GM18502 (cell line): ENCODE results near the gene CDH3.

Source experiments
- ATAC-seq: cut with Tn5 transposase; IDR thresholded peaks from one replicate; pipeline ENCODE4 v1.9.1; 2021; ENCODE audit warnings: mild to moderate bottlenecking; ENCODE audit not compliant: unreplicated experiment, poor library complexity

CDH3 gene

GRCh38 chr16:68644715-68645493, at the start of gene CDH3:
Gene CDH3 (plus strand): TSS chr16:68645310. CDS start chr16:68645380, 70 bp downstream.
- ATAC-seq, result no peak

- no peak for ATAC-seq
These were observed 48.8 kb upstream of the CDH3 start for GRCh38 chr16:68596266-68596665.

DNA sequence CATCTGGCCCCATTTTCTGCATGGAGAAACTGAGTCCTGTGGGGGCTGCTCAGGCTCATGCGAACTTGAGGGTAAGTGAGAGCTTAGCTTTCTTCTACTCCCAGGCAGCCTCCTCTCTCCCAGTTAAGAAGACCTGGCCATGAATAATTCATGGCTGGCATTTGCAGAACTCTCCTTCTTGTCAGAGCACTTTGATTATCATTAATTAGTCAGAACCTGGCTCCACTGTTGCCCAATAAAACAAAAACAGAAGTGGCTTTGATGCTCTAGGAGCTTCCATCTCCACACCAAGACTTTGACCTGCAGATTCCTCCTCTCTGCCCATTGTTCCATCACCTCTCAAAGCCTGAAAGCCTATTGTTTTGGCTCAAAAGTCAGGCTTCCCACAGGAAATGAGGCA, 45.5 kb upstream of the CDH3 start:
- ATAC-seq, result no peak

GRCh38 chr16:68605746-68606145, 39.4 kb upstream of the CDH3 start:
- ATAC-seq, result no peak

GRCh38 chr16:68607443-68607842, 37.7 kb upstream of the CDH3 start:
- ATAC-seq, result no peak

DNA sequence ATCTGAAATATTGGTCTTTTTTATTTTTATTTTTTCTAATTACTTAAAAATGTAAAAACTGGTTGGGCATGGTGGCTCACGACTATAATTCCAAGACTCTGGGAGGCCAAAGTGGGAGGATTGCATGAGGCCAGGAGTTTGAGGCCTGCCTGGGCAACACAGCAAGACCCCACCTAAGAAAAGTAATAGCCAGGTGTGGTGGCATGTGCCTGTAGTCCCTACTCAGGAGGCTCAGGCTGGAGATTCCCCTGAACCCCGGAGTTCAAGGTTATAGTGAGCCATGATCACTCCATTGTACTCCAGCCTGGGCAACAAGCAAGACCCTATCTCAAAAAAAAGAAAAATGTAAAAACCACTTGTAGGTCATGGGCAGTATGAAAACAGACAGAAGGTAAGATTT, 36.8 kb upstream of the CDH3 start:
- no peak for ATAC-seq

GRCh38 chr16:68612996-68613395, 32.1 kb upstream of the CDH3 start:
- ATAC-seq, result no peak

DNA sequence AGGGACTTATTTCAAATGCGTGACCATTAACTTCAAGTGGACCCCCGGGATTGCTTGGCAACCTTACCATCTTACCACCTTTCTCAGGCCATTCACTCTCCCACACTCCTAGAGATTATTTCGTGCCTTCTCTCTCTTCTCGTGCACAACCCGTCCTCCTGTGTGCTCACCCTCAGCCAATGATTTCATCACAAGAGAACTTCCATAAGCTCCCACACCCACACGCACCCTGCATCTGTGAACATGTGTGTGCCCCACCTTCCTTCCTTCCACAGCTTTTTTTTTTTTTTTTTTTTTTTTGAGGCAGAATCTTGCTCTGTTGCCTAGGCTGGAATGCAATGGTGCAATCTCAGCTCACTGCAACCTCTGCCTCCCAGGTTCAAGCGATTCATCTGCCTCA, 27.4 kb upstream of the CDH3 start:
- ATAC-seq, result no peak

- no peak for ATAC-seq
These were observed 18.6 kb upstream of the CDH3 start for GRCh38 chr16:68626557-68626956.

- no peak for ATAC-seq
These were observed 17.1 kb upstream of the CDH3 start for GRCh38 chr16:68627951-68628425.

GRCh38 chr16:68629351-68629910, 15.7 kb upstream of the CDH3 start:
- ATAC-seq, result no peak

GRCh38 chr16:68636064-68636560, 9.0 kb upstream of the CDH3 start:
- ATAC-seq, result no peak

GRCh38 chr16:68636818-68637217, 8.3 kb upstream of the CDH3 start:
- no peak for ATAC-seq

DNA sequence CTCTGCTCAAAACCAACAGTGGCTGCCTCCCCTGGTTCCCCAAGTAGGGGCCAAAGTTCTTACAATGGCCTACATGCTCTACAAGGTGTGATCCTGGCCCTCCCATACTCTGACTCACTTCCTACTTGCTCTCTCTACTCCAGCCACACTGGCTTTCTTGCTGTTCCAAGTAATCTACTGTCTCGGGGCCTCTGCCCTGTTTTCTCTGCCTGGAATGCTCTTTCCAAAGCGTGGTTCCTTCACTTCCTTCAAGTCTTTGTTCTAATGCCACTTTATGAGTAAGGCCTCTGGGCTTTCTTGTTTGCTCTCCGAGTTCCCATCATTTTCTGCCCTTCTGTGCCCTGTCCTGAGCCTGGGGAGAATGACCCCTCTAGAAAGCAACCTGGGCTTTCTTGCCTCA, 4.1 kb upstream of the CDH3 start:
- ATAC-seq, result no peak

- no peak for ATAC-seq
These were observed 3.1 kb upstream of the CDH3 start for GRCh38 chr16:68642047-68642435.

DNA sequence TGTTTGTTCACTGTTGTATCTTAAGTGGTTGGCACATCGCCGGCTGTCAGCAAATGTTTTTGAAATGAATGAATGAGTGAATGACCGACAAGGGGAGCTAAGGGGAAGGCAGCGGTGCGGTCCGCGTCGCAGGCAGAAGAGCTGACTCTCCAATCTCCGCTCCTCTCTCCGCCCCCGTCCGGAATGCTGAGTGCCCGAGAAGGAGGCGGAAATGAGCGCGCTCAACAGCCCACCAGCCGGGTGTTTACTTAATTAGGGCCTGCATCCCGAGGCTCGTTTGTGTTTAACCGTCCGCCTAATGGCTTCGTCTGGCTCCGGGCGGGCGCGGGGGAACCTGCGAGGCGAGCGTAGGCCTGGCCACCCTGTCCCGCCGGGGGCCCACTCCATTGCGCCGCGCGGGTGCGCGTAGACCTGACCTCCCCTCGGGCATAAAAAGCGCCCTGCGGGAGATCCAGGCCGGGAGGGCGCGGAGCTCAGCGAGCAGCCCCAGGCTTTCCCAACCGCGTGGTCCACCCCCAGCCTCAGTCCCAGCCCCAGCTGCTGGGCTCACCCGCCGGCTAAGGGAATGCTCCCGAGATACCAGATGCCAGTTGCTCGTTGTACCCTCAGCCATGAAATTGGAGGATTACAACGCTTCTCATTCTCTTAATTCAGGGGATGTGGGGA, 2.5 kb upstream of the CDH3 start:
- ATAC-seq, result no peak

DNA sequence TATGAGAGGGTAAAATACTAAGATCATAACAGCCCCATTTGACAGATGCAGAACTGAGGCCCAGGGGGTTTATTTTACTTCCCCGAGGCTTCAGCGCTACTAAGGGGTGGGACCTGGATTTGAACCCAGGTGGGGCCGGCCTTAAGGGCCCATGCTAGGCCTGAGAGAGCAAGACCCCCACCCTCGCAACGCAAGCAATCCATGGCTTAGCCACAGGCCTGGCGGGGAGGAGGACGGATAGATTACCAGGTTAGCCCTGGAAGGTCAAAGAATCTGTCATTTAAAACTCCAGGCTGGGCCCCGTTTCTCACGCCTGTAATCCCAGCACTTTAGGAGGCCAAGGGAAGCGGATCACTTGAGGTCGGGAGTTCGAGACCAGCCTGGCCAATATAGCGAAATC, 1.9 kb upstream of the CDH3 start:
- no peak for ATAC-seq

GRCh38 chr16:68643847-68644246, 1.3 kb upstream of the CDH3 start:
- ATAC-seq, result no peak

GRCh38 chr16:68644296-68644695, 814 bp upstream of the CDH3 start:
- no peak for ATAC-seq

GRCh38 chr16:68645494-68646388, 631 bp downstream of the CDH3 start:
- no peak for ATAC-seq
